NCI-H2171 (cell line): Measurements from ENCODE around the gene KRTAP10-11.

ENCODE experiments used
- DNase-seq: peaks from one replicate; lab custom pipeline; 2025; lab: John Stamatoyannopoulos, UW

Gene KRTAP10-11

GRCh38 chr21:44695184-44695583 is 49.0 kb downstream of the KRTAP10-11 start:
- DNase-seq: no peak

DNA sequence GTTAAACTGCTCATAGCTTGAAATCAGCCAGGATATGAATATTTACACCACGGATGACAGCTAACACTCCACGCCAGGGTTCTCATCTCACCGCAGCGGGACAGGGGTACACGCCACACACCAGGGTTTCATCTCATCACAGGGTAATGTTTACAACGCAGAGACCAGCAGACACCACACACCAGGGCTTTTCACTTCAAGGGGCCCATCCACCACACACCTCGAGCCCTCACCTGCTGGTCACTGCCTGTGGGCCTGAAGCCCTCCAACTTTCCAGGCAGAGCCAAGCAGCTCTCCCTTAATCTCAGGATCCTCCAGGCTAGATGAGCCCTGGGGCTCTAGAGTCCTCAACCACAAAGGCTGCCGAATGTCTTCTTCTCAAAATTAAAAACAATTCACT is 49.4 kb downstream of the KRTAP10-11 start:
- no peak for DNase-seq

DNA sequence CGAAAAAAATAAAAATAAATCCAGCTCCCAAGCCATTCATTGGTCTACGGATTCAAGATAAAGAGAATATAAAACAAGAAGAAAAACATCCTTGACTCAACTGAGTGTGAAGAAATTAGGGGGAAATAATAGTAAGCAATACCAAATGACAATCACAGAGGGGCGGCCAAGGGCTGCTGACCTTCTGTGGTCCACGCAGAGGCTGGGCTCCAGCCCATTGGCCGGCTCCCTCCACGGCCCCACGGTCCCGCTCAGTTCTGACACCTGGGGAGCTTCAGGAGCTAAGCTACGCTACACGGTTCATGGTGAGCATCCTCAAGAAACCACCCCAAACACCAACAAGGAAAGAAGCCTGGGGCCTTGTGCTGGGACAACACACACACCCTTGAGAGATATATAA is 50.4 kb downstream of the KRTAP10-11 start:
- no peak for DNase-seq
